Measurements from ENCODE around the gene PRKCZ. TPM values are rescaled to one million over a fixed set of nuclear protein-coding genes. Genes with fewer than 3 reads are reported as not detected.

The PRKCZ gene
- polyA plus RNA-seq, 3 donors = 0.74 to 1.9 (median 1.4) TPM

DNA sequence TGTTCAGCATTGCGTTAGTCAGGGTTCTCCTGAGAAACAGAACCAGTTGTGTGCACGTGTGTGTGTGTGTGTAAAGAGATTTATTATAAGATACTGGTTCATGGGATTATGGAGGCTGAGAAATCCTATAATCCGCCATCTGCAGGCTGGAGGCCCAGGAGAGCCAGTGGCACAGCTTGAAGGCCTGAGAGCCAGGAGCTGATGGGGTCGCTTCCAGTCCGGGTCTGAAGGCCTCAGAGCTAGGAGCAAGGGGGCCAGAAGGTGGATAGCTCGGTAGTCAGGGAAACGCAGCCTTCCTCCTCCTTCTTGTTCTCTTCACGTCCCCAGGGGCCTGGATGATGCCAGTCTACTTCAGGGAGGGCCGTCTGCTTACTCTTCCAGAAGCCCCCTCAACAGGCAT, 106.7 kb downstream of the PRKCZ start:
- no peak overlapping the region for H3K9ac ChIP-seq (ENCODE audit: insufficient read depth, low read length, poor library complexity, severe bottlenecking)
- no peaks in the 10 kb centered on the region for H3K9me3 ChIP-seq (replicated peaks in 1 of 2; ENCODE audit: control insufficient read depth in 1 of 2, insufficient read depth in 1 of 2, low read length in 2 of 2)
- no peaks in the 10 kb centered on the region for H3K36me3 ChIP-seq (replicated peaks in 1 of 2; ENCODE audit: control insufficient read depth in 1 of 2, insufficient read depth in 2 of 2, low read length in 2 of 2)
- peaks cover 25 to 32% of the 10 kb centered on the region in 2 donors for H3K4me1 ChIP-seq (ENCODE audit: control insufficient read depth in 1 of 2, insufficient read depth in 2 of 2, low read length in 2 of 2)
- WGBS (ENCODE audit: insufficient coverage) = 86% methylated on average over 5 of the region's 9 CpGs
- H3K4me1 Mint-ChIP-seq = peaks cover 20% of the 10 kb centered on the region
- no peak overlapping the region for H3K4me2 ChIP-seq (replicated peaks; ENCODE audit: extremely low read depth, low read length, poor library complexity, severe bottlenecking)
- H3K9me3 Mint-ChIP-seq = peaks cover 0 to 6% (median 0%) of the 10 kb centered on the region in 7 donors
- no peak overlapping the region for H2AFZ ChIP-seq (ENCODE audit: insufficient read depth, low read depth, low read length, poor library complexity, severe bottlenecking)
- no peak overlapping the region for H3K4me3 ChIP-seq (replicated peaks in 1 of 3; ENCODE audit: low read depth in 2 of 3, low read length in 3 of 3)
- no peak overlapping the region for H3K27ac ChIP-seq (ENCODE audit: low read depth in 1 of 2, low read length in 2 of 2)
- H3K79me2 ChIP-seq (ENCODE audit: insufficient read depth, low read length) = peaks cover 4% of the 10 kb centered on the region
- intact Hi-C loops (cut with micrococcal nuclease) = no loop called here
- peaks cover 17 to 22% of the 10 kb centered on the region in 2 donors for H3K36me3 Mint-ChIP-seq
- no peak overlapping the region for H3K27ac Mint-ChIP-seq
- H4K20me1 ChIP-seq (ENCODE audit: insufficient read depth, low read length) = no peaks in the 10 kb centered on the region
- H3K27me3 ChIP-seq (ENCODE audit: control insufficient read depth in 2 of 2, insufficient read depth in 2 of 2, low read length in 2 of 2) = no peaks in the 10 kb centered on the region
- no peak overlapping the region for H3K4me3 Mint-ChIP-seq
- TF ChIP-seq, protein P1, sequence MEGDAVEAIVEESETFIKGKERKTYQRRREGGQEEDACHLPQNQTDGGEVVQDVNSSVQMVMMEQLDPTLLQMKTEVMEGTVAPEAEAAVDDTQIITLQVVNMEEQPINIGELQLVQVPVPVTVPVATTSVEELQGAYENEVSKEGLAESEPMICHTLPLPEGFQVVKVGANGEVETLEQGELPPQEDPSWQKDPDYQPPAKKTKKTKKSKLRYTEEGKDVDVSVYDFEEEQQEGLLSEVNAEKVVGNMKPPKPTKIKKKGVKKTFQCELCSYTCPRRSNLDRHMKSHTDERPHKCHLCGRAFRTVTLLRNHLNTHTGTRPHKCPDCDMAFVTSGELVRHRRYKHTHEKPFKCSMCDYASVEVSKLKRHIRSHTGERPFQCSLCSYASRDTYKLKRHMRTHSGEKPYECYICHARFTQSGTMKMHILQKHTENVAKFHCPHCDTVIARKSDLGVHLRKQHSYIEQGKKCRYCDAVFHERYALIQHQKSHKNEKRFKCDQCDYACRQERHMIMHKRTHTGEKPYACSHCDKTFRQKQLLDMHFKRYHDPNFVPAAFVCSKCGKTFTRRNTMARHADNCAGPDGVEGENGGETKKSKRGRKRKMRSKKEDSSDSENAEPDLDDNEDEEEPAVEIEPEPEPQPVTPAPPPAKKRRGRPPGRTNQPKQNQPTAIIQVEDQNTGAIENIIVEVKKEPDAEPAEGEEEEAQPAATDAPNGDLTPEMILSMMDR (IDR thresholded peaks at IDR 0.05) = no peak
- peaks cover 0 to 9% (median 0%) of the 10 kb centered on the region in 3 donors for H3K27me3 Mint-ChIP-seq (ENCODE audit: low read depth in 3 of 3)
- no peak for DNase-seq

DNA sequence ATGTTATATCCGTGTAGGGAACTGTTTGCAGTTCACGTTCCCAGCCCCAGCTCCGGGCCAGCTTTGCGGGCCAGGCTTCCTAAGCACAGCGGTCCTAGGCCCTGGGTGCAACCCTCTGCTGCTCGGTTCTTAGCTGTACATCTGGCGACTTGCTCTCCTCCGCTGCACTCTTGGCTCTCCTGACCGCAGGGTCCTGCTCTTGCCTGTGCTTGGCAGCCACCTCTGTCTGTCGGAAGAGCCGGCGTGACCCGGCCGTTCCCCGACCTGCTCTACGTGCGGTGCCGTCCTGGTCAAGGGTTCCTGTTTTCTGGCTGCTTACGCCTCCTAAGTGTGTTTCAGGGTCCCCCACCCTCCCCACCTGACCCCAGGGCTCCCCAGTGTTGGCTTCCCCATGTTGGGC, 107.6 kb downstream of the PRKCZ start:
- no peaks in the 10 kb centered on the region for H4K20me1 ChIP-seq (ENCODE audit: insufficient read depth, low read length)
- peaks cover 20 to 30% of the 10 kb centered on the region in 2 donors for H3K4me1 ChIP-seq (ENCODE audit: control insufficient read depth in 1 of 2, insufficient read depth in 2 of 2, low read length in 2 of 2)
- H3K9ac ChIP-seq (ENCODE audit: insufficient read depth, low read length, poor library complexity, severe bottlenecking) = no peak overlapping the region
- no peaks in the 10 kb centered on the region for H3K36me3 ChIP-seq (replicated peaks in 1 of 2; ENCODE audit: control insufficient read depth in 1 of 2, insufficient read depth in 2 of 2, low read length in 2 of 2)
- H3K27ac ChIP-seq (ENCODE audit: low read depth in 1 of 2, low read length in 2 of 2) = no peak overlapping the region
- peak overlapping the region in 1 of 7 donors; percentile 46 for H3K27ac Mint-ChIP-seq
- no peak overlapping the region for H3K4me3 Mint-ChIP-seq
- H3K9me3 ChIP-seq (replicated peaks in 1 of 2; ENCODE audit: control insufficient read depth in 1 of 2, insufficient read depth in 1 of 2, low read length in 2 of 2) = no peaks in the 10 kb centered on the region
- H3K27me3 ChIP-seq (ENCODE audit: control insufficient read depth in 2 of 2, insufficient read depth in 2 of 2, low read length in 2 of 2) = no peaks in the 10 kb centered on the region
- no peak for DNase-seq
- no peak overlapping the region for H2AFZ ChIP-seq (ENCODE audit: insufficient read depth, low read depth, low read length, poor library complexity, severe bottlenecking)
- H3K4me3 ChIP-seq (replicated peaks in 1 of 3; ENCODE audit: low read depth in 2 of 3, low read length in 3 of 3) = no peak overlapping the region
- peaks cover 13 to 19% of the 10 kb centered on the region in 2 donors for H3K36me3 Mint-ChIP-seq
- H3K4me2 ChIP-seq (replicated peaks; ENCODE audit: extremely low read depth, low read length, poor library complexity, severe bottlenecking) = no peak overlapping the region
- intact Hi-C loops (cut with micrococcal nuclease) = no loop called here
- TF ChIP-seq, protein P1 (IDR thresholded peaks at IDR 0.05) = no peak
- peaks cover 4% of the 10 kb centered on the region for H3K79me2 ChIP-seq (ENCODE audit: insufficient read depth, low read length)
- H3K4me1 Mint-ChIP-seq = peaks cover 24% of the 10 kb centered on the region
- peaks cover 0 to 9% (median 0%) of the 10 kb centered on the region in 3 donors for H3K27me3 Mint-ChIP-seq (ENCODE audit: low read depth in 3 of 3)
- WGBS (ENCODE audit: insufficient coverage) = 91% methylated on average over 13 of the region's 19 CpGs
- peaks cover 0 to 6% (median 0%) of the 10 kb centered on the region in 7 donors for H3K9me3 Mint-ChIP-seq
